NOMO-1 (cell line): ENCODE results near the gene ACER1.

Experiments
- DNase-seq, 2 experiments: peaks; one replicate each; lab custom pipeline; 2025; ENCODE audit not compliant: unreplicated experiment in 2 of 2; lab: John Stamatoyannopoulos, UW

ACER1 gene

GRCh38 chr19:6270076-6270745 lies 63.2 kb downstream of the ACER1 start:
- DNase-seq: no peak

GRCh38 chr19:6269101-6269886 lies 64.1 kb downstream of the ACER1 start:
- no peak for DNase-seq

- DNase-seq: no peak
Measured at GRCh38 chr19:6268382-6268771, 65.0 kb downstream of the ACER1 start.

GRCh38 chr19:6267552-6268381 lies 65.6 kb downstream of the ACER1 start:
- no peak for DNase-seq

- DNase-seq: no peak
Measured at GRCh38 chr19:6264803-6265202, 68.6 kb downstream of the ACER1 start.

- no peak for DNase-seq
Measured at GRCh38 chr19:6263735-6264444, 69.5 kb downstream of the ACER1 start.

- no peak for DNase-seq
Measured at GRCh38 chr19:6263306-6263705, 70.1 kb downstream of the ACER1 start.

GRCh38 chr19:6262519-6262918 lies 70.9 kb downstream of the ACER1 start:
- DNase-seq: no peak

- DNase-seq: no peak
Measured at GRCh38 chr19:6261883-6262282, 71.5 kb downstream of the ACER1 start.

GRCh38 chr19:6260912-6261650 lies 72.3 kb downstream of the ACER1 start:
- DNase-seq: no peak

- DNase-seq: no peak
Measured at GRCh38 chr19:6260376-6260775, 73.0 kb downstream of the ACER1 start.

- DNase-seq: no peak
Measured at GRCh38 chr19:6259312-6259861, 74.0 kb downstream of the ACER1 start.

GRCh38 chr19:6258812-6259311 lies 74.5 kb downstream of the ACER1 start:
- no peak for DNase-seq
